Right renal pelvis (tissue), 4 donors: Measurements from ENCODE around the gene SORBS2. TPM values are rescaled to one million over a fixed set of nuclear protein-coding genes. Genes with fewer than 3 reads are reported as not detected.

Source experiments
- DNase-seq, 4 donors: peaks; one replicate each; pipeline ENCODE4 v3.0.0-alpha.2; 2013; ENCODE audit warnings: low read depth in 4 of 4, low spot score in 3 of 4, missing footprints in 1 of 4
- polyA plus RNA-seq, 4 donors: library from polyadenylated mRNA; unstranded; fragments of 120-200 nt; gene quantifications; one replicate each; pipeline ENCODE4 v1.2.1, GENCODE V29; 2013; ENCODE audit not compliant: insufficient read length in 4 of 4

SORBS2 gene
- polyA plus RNA-seq, 4 donors, result 68.7 to 80.9 (median 71.8) TPM

DNA sequence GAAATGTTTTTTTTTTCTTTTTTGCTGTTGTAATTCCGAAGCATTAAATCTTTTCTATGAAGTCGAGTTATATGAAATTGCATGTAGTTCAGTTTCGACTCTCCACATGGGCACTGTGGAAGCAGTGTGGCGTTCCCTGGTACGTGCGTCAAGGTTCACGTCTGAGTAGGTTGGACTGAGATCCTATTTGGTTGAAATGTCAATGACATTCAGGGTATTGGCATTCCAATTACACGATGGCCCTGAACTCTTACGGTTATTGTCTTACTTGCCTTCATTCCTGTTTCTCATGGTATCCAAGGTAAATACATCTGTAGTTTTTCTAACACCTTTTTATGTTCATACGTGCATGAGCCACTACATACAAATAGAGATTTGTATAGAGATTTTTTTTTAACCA, 128.8 kb downstream of the SORBS2 start:
- no peak for DNase-seq

GRCh38 chr4:185682236-185682635, 129.8 kb downstream of the SORBS2 start:
- no peak for DNase-seq

- DNase-seq, result no peak
Observed at GRCh38 chr4:185681604-185682003, 130.4 kb downstream of the SORBS2 start.

DNA sequence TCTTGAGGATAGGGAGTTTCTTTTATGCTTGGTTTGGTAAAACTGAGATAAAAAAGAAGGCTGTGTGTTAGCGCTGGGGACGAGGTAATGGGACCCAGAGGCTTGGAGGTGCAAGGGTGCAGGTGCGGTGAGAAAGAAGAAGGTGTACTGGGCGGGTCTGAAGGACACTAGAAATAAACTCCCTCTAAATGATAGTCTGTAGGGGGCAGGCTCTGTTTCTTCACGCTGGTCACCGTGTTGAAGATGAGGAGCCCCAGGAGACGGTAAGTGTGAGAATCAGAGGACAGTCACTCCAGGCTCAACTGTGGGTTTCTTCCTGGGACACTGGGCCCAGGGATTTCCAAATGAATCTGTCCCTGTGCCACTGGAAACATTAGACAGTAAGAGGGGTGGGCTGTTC, 131.4 kb downstream of the SORBS2 start:
- DNase-seq, result no peak

- no peak for DNase-seq
Observed at GRCh38 chr4:185679523-185679922, 132.5 kb downstream of the SORBS2 start.

DNA sequence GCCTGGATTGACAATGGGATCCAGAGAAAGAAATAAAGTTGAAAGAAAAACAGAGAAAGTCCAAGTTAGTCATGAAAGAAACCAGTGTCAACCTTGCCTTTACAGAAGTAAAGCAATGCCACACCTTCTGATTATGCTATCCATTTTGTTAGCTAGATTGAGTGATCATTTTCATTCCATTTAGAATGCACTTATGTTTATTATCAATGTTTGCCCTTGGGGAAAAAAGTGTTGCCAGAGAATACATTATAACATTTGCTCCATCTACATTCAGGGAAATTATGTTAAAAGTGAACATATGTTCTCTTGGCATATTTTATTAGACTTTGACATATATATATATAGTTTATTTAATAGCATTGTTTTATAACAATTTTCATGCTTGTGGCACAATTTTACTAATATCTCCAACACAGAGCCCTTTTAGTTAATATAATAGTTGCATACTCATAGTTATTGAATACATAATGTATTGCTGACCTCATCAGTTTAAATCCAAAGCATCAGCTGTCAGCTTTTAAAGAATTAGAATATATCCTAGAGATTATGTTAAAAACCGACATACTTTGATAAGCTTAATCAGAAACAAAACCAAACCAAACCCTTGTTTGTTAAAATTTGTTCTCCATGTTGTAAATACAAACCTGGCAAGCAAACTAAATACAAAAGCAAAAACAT, 134.2 kb downstream of the SORBS2 start:
- DNase-seq, result no peak

- DNase-seq, result no peak
Observed at GRCh38 chr4:185672618-185673017, 139.4 kb downstream of the SORBS2 start.

DNA sequence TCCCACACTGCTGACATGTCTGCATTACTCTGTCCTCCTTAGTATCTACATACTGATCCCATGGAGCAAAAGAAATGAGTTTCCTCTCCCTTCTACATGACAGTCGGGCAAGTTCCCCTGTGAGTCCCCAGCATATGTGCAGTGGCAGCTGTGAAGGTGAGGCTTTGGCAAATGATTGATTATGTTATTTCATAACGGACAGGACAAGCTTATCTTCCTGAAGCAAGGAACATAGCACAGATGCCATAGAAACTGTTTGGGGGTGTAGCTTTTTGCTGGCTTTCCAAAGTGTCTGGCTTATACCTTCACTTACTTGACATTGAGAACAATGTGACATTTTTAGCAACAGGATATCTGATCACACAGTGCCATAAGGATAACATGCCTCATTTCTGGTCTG, 139.8 kb downstream of the SORBS2 start:
- no peak for DNase-seq

DNA sequence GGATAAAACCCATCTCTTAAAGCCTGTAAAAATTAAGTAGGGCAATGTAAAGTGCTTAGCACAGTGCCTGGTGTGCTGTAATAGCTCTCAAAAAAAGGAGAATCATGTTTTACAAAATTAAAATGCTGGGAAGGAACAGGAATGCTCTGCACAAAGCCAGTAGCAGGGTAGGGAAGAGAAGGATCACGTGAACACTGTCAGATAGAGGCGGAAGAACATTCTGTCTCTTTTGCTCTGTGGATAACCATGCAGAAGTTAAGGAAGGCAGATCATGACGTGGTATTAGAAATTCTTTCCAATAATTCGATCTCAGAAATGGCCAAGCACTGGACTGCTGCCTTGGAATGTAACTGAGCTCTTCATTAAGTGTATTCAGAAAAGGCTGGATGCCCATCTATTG, 140.5 kb downstream of the SORBS2 start:
- DNase-seq, result no peak

DNA sequence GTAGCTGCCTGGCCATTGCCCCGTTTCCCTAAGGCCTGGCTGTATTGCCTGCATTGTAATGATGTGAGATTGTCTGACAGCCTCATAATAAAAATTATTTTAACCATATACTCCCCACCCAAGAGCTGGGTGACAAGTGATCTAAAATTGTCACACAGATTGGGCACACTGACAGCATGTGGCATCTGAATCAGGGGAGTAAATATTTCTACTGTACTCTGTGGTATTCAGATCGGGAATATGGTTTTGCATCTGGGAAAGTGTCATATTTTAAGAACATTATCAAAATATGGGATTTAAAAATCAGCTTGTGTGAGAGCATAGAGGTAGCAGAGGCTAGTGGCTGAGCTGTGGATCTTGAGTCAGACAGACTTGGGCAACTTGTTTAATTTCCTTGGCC, 140.9 kb downstream of the SORBS2 start:
- no peak for DNase-seq

DNA sequence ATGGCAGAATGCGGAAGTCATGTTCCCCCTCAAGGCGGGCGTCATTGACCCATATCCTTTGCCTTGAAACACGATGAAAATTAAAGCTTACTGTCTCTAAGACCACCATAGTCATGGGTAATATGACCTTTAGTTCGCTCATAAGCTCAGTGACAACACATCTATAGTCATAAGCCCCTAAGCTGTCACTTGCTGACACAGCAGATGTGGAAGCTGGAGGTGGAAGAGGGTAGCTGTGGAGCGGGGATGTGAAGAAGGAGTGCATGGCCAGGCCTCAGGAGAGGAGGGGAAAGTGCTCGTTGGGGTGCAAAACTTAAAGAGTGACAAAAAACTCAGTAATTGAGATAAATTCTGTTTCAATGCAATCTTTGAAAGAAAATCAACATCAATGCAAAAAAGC, 142.7 kb downstream of the SORBS2 start:
- no peak for DNase-seq

GRCh38 chr4:185666156-185666555, 145.8 kb downstream of the SORBS2 start:
- no peak for DNase-seq

DNA sequence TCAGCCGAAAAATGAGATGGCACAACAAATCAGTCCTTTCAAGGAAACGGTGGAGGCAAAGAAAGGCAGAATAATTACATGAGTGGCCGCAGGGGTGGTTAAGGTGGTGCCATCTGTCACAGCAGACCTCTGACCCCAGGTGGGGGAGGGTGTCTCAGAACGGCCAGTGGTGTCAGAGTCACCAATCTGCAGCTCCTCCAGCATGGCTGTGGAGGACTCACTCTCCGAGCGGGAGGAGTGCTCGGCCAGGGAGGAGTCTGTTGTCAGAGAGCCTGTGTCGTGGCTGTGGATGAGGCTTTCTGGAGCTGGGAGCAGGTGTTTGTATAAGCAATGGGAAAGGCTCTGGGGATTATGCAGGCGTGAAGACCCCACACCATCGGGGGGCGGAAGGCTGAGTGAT, 146.3 kb downstream of the SORBS2 start:
- DNase-seq, result no peak

DNA sequence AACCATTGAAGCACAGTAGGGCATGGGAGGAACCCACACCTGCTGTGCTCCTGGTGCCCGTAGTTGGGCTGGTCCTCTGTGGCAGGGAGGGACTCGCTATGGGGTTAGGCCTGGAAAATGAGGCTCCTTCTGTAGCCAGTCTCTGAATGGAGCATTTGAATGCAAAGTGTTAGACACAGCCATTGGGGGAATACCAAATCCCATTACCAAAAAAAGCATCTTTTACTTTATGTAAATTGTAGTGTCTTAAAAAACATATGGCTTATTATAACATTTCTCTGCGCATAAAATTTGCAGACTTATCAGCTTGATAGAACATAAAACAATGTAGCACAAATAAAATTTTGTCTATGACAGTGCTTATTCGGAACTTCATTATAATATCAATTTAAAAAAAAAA, 147.5 kb downstream of the SORBS2 start:
- no peak for DNase-seq

- DNase-seq, result no peak
Observed at GRCh38 chr4:185662030-185662778, 149.8 kb downstream of the SORBS2 start.

DNA sequence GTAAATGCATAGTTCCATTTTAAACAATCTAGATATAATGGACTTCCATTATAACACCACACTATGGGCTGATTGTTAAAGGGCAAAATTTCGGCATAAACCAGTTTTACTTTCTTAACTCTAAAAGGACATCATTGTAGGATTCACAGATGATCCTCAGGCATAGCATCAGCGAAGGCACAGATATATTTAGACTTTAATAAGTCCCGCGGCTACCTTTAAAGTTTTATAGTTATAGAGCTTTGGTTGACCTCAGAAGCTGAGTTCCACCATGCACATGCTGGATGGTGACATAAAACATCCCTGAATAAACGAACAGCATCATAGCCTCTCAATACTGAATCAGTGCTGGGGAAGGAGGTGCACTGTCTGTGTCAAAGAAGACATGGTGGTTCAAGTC, 151.7 kb downstream of the SORBS2 start:
- no peak for DNase-seq

GRCh38 chr4:185657699-185658098, 154.3 kb downstream of the SORBS2 start:
- no peak for DNase-seq

DNA sequence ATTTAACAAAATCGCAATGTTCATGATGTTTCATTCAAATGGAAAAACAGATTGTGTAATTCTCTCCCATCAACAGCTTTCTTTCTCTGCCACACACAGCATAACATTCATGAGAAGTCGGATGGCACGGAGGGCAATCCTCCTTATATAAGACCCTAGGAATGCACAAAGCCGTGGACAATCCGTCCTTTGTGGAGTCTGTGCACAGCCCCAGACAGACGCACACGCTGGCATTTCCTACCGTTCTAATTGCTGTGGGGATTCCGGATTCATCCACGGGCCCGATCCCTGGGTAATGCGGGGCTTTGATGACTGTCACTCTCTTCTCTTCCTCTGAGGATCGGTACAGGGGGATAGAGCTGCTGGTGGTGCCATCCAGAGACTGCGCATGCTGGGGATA, 154.8 kb downstream of the SORBS2 start:
- no peak for DNase-seq

GRCh38 chr4:185656467-185656931, 155.5 kb downstream of the SORBS2 start:
- DNase-seq, result no peak

DNA sequence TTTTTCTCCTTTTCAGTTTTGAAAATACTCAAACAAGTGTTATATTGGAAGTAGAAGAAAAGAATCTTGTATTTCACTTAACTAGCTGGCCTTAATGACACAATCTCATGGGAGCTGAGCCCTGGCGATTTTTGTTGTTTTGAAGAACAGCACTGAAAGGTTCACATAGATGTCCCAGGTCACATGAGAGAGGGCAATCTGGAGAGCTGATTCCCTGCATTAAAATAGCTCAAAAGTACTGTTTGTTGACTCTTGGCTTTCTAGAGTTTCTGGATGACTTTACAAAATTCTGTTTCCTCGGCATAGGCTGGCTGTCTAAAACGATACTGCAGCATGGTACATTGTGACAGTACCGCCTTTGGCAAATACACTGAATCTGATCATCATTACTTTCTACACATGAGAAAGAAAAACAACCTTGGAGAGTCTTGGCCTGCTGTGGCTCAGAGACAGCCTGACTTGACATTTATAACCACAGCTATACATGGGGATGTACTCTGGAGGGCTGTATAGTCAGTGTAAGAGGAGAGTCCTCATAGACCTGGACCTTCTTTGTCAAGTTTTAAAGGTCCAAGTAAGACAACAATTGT, 156.9 kb downstream of the SORBS2 start:
- no peak for DNase-seq

- no peak for DNase-seq
Observed at GRCh38 chr4:185654311-185654710, 157.7 kb downstream of the SORBS2 start.

- DNase-seq, result no peak
Observed at GRCh38 chr4:185651851-185652250, 160.1 kb downstream of the SORBS2 start.
